Neutrophil (primary cell): ENCODE data around the gene ADAMTS16.

Experiments used
- H3K27ac ChIP-seq: fragments of 200-600 bp; sonication (generic); 2 replicates; pipeline ENCODE4 v1.5.1; 2016; ENCODE audit warnings: mild to moderate bottlenecking, moderate library complexity
- H3K27me3 ChIP-seq: fragments of 200-600 bp; sonication (generic); 2 replicates; pipeline ENCODE4 v1.6.0; 2016; ENCODE audit warnings: mild to moderate bottlenecking
- H3K36me3 ChIP-seq: fragments of 200-600 bp; sonication (generic); 2 replicates; pipeline ENCODE4 v1.5.1; 2017
- H3K4me1 ChIP-seq, 2 experiments: fragments of 200-600 bp in 1 of 2; sonication (generic) in 1 of 2; 1 replicate in 1 of 2; 2 replicates in 1 of 2; pipeline versions ENCODE4 v1.5.1 to v1.6.1; 2013 to 2016; ENCODE audit warnings: low read depth in 1 of 2, low read length in 1 of 2, mild to moderate bottlenecking in 1 of 2, moderate library complexity in 1 of 2; ENCODE audit not compliant: control insufficient read depth in 1 of 2, insufficient read depth in 1 of 2
- H3K4me3 ChIP-seq, 2 experiments: fragments of 200-600 bp in 1 of 2; sonication (generic) in 1 of 2; 1 replicate in 1 of 2; 2 replicates in 1 of 2; pipeline ENCODE4 v1.5.1; 2013 to 2016; ENCODE audit warnings: low read depth in 1 of 2, low read length in 1 of 2, mild to moderate bottlenecking in 1 of 2, moderate library complexity in 1 of 2
- H3K9me3 ChIP-seq: fragments of 200-600 bp; sonication (generic); 2 replicates; pipeline ENCODE4 v1.5.1; 2016
- TF ChIP-seq, protein P1 (sequence below): fragments of 200-600 bp; sonication (generic); IDR thresholded peaks from 2 replicates; pipeline ENCODE4 v1.5.1; 2016; ENCODE audit warnings: antibody characterized with exemption

The ADAMTS16 gene

GRCh38 chr5:5318426-5319190 lies 178.5 kb downstream of the ADAMTS16 start:
- no peaks in the 10 kb centered on the region for H3K36me3 ChIP-seq
- H3K27ac ChIP-seq, result no peak overlapping the region
- TF ChIP-seq, protein P1, sequence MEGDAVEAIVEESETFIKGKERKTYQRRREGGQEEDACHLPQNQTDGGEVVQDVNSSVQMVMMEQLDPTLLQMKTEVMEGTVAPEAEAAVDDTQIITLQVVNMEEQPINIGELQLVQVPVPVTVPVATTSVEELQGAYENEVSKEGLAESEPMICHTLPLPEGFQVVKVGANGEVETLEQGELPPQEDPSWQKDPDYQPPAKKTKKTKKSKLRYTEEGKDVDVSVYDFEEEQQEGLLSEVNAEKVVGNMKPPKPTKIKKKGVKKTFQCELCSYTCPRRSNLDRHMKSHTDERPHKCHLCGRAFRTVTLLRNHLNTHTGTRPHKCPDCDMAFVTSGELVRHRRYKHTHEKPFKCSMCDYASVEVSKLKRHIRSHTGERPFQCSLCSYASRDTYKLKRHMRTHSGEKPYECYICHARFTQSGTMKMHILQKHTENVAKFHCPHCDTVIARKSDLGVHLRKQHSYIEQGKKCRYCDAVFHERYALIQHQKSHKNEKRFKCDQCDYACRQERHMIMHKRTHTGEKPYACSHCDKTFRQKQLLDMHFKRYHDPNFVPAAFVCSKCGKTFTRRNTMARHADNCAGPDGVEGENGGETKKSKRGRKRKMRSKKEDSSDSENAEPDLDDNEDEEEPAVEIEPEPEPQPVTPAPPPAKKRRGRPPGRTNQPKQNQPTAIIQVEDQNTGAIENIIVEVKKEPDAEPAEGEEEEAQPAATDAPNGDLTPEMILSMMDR, result no peak
- no peaks in the 10 kb centered on the region for H3K27me3 ChIP-seq
- no peak overlapping the region for H3K4me3 ChIP-seq
- no peaks in the 10 kb centered on the region for H3K9me3 ChIP-seq
- H3K4me1 ChIP-seq, result no peaks in the 10 kb centered on the region

DNA sequence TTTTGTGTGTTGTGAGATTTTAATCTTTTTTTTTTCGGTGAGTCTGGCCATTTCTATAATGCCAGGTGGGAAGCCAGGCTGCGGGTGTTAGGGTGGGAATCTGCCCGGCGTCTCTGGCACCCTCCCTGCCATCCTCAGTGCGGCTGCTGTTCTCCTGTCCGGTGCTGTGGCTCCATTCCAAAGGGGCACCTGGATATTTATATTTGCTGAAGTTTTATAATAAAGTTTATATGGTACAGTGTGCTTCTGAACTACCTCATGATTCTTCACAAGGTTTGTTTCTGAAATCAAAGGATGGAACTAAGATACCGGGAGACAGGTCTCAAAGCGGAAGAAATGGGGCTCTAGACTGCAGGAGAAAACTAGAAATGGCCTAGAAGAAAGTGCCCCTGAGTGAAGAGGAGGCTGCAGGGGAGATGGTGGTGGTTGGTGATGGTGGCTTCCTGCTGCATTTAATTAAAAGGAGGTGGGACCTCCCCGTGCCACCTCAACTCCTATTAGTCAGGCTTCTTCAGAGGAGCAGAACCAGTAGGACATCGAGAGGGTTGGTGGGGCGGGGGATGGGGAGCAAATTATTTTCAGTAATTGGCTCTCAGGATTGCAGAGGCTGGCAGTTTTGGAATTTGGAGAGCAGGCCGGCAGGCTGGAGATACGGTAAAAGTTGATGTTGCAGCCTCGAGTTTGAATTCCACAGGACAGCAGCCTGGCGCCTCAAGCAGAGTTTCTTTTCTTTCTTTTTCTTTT lies 180.1 kb downstream of the ADAMTS16 start:
- Histone ChIP-seq H3K27me3 (no peaks in the 10 kb centered on the region), H3K27ac (no peak overlapping the region), H3K4me3 (no peak overlapping the region), H3K36me3 (no peaks in the 10 kb centered on the region), H3K9me3 (no peaks in the 10 kb centered on the region), H3K4me1 (no peaks in the 10 kb centered on the region)
- TF ChIP-seq, protein P1, result no peak

GRCh38 chr5:5321137-5321536 lies 181.0 kb downstream of the ADAMTS16 start:
- TF ChIP-seq, protein P1, result no peak
- Histone ChIP-seq H3K9me3 (no peaks in the 10 kb centered on the region), H3K36me3 (no peaks in the 10 kb centered on the region), H3K27ac (no peak overlapping the region), H3K4me1 (no peaks in the 10 kb centered on the region), H3K4me3 (no peak overlapping the region), H3K27me3 (no peaks in the 10 kb centered on the region)

- H3K27me3 ChIP-seq, result no peaks in the 10 kb centered on the region
These were observed 183.4 kb downstream of the ADAMTS16 start for GRCh38 chr5:5323551-5323950.

DNA sequence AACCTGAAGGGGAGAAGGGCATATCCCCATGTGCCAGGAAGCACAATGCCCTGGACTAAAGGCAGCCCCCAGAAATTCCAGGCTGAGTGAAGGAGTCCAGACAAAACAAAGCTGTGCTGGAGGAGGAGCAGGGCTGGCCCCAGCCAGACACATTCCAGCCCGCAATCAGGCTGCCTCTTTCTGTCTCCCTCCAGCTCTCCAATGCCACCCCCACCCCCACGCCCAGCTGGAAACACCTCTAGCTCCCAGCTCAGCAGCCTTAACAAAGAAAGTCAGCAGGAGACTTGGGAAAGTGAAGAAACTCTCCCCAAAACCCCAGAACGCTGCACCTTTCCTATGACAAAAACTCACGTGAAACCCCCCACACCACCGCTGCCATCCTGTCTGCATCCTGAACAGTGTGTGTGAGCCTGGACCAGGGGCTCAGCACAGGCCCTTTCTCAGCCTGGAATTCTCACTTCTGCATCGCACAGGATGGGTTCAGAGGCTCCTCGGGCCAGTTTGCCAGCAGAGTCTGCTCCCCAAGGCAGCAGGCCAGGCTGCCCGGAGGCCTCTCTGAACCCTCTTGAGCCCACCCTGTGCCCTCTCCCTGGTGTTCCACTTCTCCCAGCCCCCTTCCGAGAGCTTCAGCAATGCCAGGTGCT lies 186.1 kb downstream of the ADAMTS16 start:
- TF ChIP-seq, protein P1, result no peak
- H3K27me3 ChIP-seq, result no peaks in the 10 kb centered on the region
- H3K4me3 ChIP-seq, result no peak overlapping the region
- no peaks in the 10 kb centered on the region for H3K4me1 ChIP-seq
- no peaks in the 10 kb centered on the region for H3K9me3 ChIP-seq
- no peaks in the 10 kb centered on the region for H3K36me3 ChIP-seq
- H3K27ac ChIP-seq, result no peak overlapping the region

More at GRCh38 chr5:5323551-5323950, 183.4 kb downstream of the ADAMTS16 start:
- no peaks in the 10 kb centered on the region for H3K4me1 ChIP-seq
- no peak overlapping the region for H3K27ac ChIP-seq
- no peaks in the 10 kb centered on the region for H3K36me3 ChIP-seq
- no peak overlapping the region for H3K4me3 ChIP-seq
- H3K9me3 ChIP-seq, result no peaks in the 10 kb centered on the region
- TF ChIP-seq, protein P1, result no peak
